ENCODE results near the gene NCAM1. TPM values are rescaled to one million over a fixed set of nuclear protein-coding genes. Genes with fewer than 3 reads are reported as not detected.

The NCAM1 gene
- total RNA-seq, 1 donor from 2014 or later, result 76.7 TPM

DNA sequence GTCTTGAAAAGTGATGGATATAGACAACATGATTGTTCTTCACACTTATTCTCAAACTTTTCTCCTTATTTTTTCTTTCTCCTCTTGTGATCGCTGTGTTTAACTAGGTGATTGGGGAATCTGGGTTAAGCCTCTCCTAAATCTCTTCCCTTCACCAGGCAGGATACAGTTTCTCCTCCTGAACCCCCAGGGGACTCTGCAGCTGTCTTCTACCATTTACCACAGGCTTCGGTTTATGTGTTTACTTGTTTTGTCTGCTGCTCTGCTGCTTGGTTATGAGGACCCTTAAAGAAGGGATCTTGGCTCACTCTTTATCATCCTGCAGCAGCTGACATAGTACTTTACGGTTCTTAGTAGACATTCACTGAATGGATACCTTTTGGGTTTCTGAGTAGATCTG lies 124.2 kb downstream of the NCAM1 start:
- no peak for DNase-seq (ENCODE audit: low read depth, low spot score)
- Mint-ChIP-seq H3K9me3 (no peaks in the 10 kb centered on the region), H3K4me1 (peaks cover 41% of the 10 kb centered on the region), H3K4me3 (no peak overlapping the region), H3K27ac (ENCODE audit: unreplicated experiment) (no peak overlapping the region), H3K36me3 (ENCODE audit: low read depth) (no peaks in the 10 kb centered on the region), H3K27me3 (ENCODE audit: low read depth) (no peaks in the 10 kb centered on the region)
- TF ChIP-seq, protein P1, sequence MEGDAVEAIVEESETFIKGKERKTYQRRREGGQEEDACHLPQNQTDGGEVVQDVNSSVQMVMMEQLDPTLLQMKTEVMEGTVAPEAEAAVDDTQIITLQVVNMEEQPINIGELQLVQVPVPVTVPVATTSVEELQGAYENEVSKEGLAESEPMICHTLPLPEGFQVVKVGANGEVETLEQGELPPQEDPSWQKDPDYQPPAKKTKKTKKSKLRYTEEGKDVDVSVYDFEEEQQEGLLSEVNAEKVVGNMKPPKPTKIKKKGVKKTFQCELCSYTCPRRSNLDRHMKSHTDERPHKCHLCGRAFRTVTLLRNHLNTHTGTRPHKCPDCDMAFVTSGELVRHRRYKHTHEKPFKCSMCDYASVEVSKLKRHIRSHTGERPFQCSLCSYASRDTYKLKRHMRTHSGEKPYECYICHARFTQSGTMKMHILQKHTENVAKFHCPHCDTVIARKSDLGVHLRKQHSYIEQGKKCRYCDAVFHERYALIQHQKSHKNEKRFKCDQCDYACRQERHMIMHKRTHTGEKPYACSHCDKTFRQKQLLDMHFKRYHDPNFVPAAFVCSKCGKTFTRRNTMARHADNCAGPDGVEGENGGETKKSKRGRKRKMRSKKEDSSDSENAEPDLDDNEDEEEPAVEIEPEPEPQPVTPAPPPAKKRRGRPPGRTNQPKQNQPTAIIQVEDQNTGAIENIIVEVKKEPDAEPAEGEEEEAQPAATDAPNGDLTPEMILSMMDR (conservative IDR thresholded peaks at IDR 0.05), result no peak

DNA sequence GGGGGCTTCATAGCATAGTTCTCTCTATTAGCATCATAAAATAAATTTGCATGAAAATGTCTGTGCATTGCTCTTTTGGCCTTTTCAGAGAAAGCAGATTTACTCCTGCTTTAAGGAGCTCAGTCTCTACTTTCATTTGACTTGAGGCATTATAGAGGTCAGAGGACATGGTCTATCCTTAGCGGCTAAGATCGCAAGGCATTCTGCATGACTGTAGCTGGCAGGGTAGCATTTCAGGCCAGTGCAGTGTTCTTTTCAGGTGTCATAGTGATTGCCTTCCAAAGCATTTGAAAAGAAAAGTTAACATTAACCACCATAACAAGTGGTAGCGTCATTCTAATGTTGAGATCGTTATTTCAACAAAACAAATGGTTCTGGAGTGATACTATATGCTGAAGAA lies 126.5 kb downstream of the NCAM1 start:
- TF ChIP-seq, protein P1 (conservative IDR thresholded peaks at IDR 0.05), result no peak
- Mint-ChIP-seq H3K27me3 (ENCODE audit: low read depth) (no peaks in the 10 kb centered on the region), H3K9me3 (no peaks in the 10 kb centered on the region), H3K27ac (ENCODE audit: unreplicated experiment) (no peak overlapping the region), H3K4me3 (no peak overlapping the region), H3K36me3 (ENCODE audit: low read depth) (no peaks in the 10 kb centered on the region), H3K4me1 (peaks cover 33% of the 10 kb centered on the region)
- DNase-seq (ENCODE audit: low read depth, low spot score), result no peak

DNA sequence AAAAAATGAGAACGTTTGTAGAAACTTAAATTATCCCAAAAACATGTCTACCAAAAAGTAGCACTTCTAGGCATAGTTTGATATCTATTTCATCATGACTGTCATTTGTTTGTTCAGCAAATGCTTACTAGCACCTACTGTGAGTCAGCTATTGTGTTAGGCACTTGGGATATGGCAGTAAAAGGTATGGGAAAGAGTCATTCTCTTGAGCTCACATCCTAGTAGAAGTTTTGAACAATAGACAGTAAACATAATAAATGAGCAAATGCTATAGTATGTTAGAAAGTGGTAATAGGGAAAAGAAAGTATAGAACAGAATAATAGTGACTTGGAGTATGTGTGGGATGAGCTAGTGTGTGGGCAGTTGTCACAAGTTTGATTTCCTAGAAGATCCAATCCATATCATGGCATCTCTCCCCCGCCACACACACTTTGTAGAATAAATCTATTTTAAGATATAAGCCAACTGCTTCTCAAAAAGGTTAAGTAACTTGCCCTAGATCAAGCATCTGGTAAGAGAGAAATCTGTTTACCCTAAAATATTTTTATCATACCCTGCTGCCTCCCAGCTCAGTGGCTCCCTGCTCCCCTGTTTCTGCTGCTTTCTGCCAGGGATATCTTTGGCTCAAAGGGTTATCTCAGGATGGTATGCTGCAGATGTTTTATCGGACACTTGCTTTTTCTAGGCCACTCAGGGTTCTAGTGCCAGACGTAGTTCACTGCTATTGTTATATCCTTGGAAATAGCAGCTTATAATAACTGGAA lies 129.7 kb downstream of the NCAM1 start:
- H3K27me3 Mint-ChIP-seq (ENCODE audit: low read depth), result no peaks in the 10 kb centered on the region
- peaks cover 17% of the 10 kb centered on the region for H3K4me1 Mint-ChIP-seq
- no peaks in the 10 kb centered on the region for H3K36me3 Mint-ChIP-seq (ENCODE audit: low read depth)
- no peak overlapping the region for H3K27ac Mint-ChIP-seq (ENCODE audit: unreplicated experiment)
- H3K9me3 Mint-ChIP-seq, result no peaks in the 10 kb centered on the region
- no peak overlapping the region for H3K4me3 Mint-ChIP-seq
- TF ChIP-seq, protein P1 (conservative IDR thresholded peaks at IDR 0.05), result no peak
- no peak for DNase-seq (ENCODE audit: low read depth, low spot score)

DNA sequence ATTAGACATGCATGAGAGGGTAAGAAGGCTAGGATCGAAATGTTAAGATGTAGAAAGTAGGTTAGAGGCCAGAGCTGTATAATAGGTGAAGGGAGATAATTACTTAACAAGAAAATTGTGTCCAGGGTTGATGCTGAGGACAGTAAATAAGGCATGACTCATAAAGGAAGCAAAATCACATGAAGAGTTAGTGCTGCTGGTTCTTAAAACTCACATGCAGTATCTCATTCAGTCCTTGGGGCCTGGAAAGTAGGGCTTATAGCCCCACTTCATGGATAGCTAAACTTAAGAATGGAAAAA lies 130.2 kb downstream of the NCAM1 start:
- TF ChIP-seq, protein P1 (conservative IDR thresholded peaks at IDR 0.05), result no peak
- Mint-ChIP-seq H3K4me3 (no peak overlapping the region), H3K4me1 (peaks cover 14% of the 10 kb centered on the region), H3K27me3 (ENCODE audit: low read depth) (no peaks in the 10 kb centered on the region), H3K9me3 (no peaks in the 10 kb centered on the region), H3K36me3 (ENCODE audit: low read depth) (no peaks in the 10 kb centered on the region), H3K27ac (ENCODE audit: unreplicated experiment) (no peak overlapping the region)
- no peak for DNase-seq (ENCODE audit: low read depth, low spot score)

DNA sequence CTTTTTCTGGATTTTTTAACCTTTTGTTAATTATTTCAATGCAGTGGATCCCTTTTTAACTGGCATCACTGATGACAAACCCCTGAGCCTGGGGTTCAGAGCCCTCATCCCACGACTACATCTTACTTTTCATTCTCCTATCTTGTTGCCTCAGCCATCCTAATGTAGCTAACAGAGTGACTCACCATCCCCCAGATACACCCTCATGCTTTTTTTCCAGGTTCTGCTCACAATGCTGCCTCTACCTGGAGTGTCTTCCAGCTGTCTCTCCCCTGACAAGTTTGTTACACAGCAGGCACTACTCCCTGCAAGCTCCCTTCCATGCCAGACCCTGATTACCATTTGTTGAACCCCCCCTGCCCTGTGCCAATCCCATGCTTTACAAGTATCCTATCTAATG lies 135.4 kb downstream of the NCAM1 start:
- Mint-ChIP-seq H3K4me1 (peaks cover 3% of the 10 kb centered on the region), H3K36me3 (ENCODE audit: low read depth) (no peaks in the 10 kb centered on the region), H3K9me3 (peaks cover 2% of the 10 kb centered on the region), H3K4me3 (no peak overlapping the region), H3K27ac (ENCODE audit: unreplicated experiment) (no peak overlapping the region), H3K27me3 (ENCODE audit: low read depth) (no peaks in the 10 kb centered on the region)
- DNase-seq (ENCODE audit: low read depth, low spot score), result no peak
- TF ChIP-seq, protein P1 (conservative IDR thresholded peaks at IDR 0.05), result no peak

Data from neural crest cell (in vitro differentiated cells).